ENCODE measurements around the gene FHOD3.

FHOD3 gene

DNA sequence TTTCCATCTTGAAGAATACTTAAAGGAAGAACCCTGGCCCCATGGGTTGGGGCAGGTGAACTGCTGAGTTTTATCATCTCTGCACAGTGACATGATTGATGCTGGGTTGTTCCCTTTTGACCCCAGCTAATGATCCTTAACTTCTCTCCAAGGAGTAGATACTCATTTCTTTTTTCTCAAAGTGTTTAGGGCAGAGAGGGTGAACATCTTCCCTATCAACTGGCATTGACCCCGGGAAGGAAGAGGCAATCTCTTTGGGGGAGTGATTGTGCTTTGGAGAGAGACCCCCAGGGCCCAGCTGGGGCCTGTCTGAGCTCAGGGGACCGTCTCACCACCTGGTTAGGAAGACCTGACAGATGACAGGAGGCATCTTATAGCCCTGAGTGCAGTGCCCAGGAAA lies 190.6 kb downstream of the FHOD3 start:
- no peak for DNase-seq

DNA sequence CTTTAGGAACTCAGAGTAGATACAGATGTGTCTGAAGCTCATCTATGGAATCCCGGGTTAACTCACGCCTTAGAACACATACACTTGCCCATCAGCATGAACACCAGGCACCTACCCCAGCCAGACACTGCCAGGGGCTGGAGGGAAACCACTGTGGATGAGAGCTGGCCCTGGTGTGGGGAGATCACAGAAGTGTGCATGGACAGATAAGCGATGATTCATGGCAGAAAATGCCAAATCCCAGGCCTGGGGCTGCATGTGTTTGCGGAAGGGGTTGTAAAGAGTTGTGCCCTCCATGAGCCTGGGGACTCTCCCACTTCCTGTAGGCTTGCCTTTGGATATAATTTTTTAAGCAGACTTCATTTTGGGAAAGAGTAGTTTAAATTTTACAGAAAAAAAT lies 193.4 kb downstream of the FHOD3 start:
- DNase-seq = no peak

DNA sequence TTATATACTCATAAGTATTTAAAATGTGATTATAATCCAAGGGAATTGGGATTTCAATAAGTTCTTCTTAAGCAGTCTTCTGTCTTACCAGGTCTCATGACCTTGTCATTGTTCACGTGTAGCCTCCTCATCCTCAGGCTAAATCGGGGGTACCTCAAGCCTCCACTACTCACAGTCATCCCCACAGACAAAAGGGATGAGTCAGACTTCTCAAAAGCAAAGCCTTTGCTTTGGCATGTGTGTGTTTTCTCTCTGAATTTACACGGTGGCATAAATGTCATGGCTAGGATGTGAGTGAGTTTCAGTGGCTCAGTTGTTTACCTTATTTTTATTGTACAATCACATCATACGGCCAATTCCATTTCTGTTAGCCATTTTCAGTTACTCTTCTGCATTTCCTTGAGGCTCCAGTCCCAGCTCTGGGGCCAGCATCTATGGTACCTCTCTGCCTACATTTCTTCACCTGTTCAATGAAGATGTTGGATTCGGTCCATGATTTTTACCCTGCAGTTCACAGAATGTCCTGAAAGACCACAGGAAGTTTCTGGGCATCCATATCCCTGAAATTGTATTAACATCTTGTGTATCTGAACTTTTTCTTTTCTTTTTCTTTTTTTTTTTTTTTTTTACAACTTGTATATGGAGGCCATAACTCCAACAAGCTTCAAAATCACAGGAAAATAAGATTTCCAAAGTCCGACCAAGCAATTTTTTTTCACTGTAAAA lies 195.3 kb downstream of the FHOD3 start:
- DNase-seq = no peak

DNA sequence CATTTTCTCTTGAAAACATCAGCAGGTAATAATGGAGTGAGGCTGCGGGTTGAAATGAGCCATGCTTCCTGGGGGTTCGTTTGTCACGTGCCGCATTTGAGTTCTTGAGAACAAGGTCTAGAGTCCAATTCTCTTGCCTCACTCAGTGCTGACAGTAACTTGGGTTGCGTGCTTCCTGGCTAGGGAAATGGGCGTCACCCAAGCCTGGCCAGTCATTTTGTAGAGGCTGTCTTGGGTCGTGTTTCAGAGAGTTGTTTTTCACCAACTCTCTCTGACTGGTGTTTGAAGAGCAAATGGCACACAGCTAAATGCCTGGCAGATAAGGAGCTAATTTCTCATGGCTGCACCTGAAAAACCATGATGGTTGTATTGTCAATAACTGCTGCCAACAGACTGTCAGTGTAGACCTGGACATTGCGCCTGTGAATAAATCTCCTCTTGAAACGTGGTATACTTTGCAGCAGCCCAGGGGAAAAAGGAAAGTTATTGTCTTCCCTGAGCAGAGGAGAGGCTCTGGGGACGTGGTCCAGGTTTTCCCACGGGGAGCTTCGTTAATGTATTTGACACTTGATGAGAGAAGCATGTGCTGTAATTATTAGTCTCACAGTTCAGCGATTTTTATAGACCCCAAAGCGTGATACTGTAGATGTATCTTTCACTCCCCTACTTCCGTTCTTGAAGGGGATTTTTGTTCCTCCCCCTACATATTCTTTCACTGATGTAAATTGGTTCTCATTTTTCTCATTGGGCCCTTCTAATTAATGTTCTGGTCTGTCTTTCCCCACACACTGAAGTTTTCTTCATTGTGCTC lies 196.0 kb downstream of the FHOD3 start:
- no peak for DNase-seq

DNA sequence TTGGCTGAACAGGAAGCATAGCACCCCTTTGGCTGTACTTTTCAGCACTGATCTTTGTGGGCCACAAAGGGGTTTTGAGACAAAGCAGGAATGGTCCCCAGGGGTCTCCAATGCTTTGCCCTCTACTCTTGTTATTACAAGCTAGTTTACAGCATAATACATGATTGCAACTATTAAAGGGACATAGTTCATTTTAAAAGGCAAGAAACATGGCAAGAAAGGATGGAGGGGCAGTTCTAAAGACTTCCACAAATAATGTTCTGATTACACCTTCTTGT lies 196.6 kb downstream of the FHOD3 start:
- DNase-seq = no peak

DNA sequence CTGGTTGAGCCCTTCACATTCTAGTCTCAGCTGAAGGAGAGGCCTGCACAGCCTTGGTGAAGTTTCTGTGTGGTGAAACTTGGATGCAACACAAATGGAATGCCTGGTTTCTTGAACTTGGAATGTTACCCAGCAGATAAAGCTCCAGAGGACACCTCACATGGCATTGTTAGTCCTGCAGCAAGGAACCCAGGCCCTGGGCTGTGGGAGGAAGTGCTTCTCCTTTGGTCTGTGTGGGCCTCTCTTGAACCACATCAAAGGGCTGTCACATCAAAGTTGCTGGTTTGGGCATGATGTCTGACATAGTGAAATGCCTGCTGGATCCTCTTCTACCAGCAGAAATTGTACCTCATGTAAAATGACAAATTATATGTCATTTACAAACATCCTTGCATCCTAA lies 198.5 kb downstream of the FHOD3 start:
- DNase-seq = no peak

DNA sequence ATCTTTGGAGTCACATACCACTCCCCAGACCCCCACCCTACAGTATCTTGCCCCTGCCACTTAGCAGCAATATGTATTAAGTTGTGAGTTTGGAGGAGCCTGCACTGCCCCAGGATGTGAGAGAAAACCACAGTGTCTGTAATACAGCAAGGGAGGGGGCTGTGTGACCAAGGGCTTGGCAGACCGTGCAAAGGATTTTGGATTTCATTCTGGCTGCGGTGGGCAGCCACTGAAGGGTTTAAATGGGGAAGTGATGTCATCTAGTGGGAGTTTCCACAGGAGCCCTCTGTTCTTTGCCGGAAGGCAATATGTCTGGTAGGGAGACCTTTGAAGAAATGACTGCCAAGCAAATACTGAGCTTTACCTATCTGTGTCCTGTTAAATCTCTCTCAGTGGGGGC lies 202.4 kb downstream of the FHOD3 start:
- DNase-seq = no peak

DNA sequence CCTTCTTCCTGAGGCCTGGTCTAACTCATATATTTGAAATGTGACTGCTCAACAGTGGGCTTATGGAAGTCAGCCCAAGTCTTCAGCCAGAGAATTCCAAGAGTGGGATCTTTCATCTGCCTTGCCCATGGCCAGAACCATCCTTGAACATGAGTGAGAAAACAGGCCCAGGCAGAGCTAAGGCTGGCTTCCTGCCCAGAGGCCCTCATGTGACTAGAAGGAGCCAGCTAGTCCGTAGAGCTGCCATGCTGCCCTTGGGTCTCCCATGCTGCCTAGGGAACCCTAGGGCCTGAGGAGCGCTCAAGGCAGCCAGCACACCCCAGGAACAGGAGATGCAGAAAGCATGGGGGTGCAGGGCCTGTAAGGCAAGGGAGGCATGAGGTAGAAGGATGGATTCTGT lies 203.6 kb downstream of the FHOD3 start:
- no peak for DNase-seq

DNA sequence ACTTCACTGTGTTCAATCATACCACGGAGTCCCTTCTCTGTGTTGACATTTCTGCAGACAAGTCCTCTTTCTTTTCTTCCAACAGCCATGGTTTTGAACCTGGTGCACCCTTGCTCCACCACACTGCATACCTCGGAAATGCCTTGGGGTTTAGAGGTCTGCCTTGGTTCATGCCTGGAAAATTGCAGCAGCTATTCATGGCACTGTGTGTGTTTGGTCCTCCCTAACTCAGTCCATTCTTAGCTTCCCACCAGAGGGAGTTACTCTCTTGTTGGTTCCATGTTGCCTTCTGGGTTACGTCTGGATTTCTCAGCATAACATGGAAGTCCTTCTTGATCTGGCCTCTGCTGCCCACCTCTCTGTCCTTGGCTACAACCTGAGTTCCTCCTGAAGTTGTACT lies 206.0 kb downstream of the FHOD3 start:
- DNase-seq = no peak

DNA sequence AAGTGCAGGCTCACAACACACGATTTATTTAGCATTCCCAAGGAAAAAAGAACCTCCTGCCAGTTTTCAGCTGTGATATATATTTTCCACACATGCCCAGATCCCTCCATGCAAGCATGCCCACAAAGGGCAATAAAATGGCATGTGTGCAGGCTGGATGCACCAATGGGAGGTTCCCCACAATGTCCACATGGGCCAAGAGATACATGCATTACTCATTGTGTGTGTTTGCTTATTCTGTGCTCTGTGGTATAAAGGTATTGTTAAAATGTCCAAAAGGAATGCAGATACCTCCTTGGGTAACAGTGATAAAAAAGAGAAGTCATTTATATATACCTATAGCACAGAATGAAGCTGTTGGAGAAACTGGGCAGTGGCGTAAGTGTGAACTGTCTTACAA lies 207.4 kb downstream of the FHOD3 start:
- no peak for DNase-seq

DNA sequence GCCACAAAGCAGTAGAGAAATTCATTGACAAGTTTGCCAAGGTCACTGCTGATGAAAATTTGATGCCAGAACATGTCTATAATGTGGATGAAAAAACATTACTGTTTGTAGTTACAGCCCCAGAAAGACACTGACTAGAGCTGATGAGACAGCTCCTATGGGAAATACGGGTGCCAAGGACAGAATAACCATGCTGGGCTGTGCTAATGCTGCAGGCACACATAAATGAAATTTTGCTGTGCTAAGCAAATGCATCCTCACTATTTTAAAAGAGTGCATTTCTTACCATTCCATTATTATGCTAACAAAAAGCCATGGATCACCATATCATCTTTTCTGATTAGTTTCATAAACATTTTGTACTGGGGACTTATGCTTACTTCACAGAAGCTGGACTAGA lies 208.2 kb downstream of the FHOD3 start:
- DNase-seq = no peak

DNA sequence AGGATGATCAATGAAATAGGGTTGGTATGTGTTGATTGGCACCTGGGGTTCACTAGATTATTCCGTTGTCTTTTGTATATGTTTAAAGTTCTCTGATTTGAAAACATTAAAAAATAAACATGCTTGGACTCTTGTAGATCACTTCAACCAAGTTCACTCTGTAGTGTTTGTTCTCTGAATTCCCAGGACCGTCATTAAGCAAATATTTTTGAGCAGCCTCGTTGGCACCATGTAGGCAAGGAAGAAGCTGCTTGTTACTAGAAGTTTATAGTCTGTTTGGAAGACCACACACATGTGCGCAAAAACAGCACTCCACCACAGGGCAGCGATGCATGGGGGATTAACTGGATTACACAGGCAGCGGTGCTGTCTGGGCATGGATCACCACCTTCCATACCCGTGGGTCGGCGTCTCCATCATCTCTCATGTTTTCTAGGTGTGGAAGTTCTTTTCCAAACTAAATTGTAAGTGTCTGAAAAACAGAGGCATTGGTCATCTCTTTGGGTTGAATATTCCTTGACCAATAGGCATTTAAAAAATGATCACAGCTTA lies 212.2 kb downstream of the FHOD3 start:
- no peak for DNase-seq

DNA sequence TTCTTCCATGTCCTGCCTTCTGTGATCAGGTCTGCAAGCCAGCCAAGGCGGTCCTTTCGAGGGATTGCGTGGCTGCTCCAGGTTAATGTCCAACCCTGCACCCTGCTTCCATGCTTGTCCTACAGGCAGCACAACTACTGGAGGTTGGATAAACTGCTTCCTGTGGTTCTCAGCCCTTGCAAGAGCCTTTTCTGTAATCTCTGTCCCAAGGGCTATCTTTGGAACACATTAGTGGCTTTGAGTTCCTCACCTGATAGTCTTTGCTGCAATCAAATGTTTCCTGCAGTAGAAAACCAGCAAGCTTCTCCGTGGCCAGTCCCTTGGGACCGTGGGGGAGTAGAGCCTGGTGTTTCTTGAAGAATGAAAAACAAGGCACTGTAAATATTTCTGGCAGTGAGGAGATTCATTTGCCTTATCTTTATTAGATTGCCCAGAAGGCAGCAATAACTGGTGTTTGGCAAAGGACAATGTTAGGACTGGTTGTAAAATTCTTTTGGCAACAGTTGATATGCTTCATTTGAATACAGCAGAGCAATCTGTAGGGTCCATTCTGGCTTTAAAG lies 214.4 kb downstream of the FHOD3 start:
- DNase-seq = no peak

DNA sequence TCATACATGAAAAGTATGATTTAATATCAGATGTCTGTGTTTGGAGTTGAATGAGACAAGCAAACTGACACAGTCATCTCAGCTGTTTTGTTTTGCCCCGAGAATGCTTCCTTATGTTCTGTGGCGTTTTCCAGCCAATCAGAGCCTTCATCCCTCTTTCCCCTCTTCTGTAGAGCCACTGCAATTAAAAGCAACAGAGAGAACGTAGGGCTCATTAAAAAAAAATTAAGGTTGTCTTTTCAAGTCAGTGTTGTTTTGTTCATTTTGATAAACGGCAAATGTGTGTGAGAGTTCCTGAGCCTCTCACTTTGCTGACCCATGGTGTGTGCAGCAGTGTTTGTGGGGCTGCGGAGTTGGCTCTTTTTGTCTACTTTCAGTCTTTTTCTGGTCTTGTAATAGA lies 216.0 kb downstream of the FHOD3 start:
- DNase-seq = no peak

DNA sequence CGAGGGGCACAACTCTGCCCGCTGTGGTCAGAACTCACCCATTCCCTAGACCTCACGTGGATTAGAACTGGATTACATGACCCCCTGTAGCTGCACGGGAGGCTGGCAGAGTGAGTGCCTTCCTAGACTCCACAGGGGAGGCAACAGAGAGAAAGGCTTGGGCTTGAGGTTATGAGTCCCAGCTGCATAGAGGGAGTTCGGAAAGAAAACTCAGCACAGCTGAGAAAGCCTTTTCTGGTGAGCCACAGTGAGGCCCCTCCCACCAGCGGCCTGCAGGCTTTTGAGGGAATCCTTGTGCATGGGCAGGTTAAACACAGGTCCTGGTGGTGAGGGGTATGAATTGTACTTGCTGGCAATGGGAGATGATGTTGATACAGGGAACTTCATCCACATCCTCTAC lies 217.3 kb downstream of the FHOD3 start:
- no peak for DNase-seq

DNA sequence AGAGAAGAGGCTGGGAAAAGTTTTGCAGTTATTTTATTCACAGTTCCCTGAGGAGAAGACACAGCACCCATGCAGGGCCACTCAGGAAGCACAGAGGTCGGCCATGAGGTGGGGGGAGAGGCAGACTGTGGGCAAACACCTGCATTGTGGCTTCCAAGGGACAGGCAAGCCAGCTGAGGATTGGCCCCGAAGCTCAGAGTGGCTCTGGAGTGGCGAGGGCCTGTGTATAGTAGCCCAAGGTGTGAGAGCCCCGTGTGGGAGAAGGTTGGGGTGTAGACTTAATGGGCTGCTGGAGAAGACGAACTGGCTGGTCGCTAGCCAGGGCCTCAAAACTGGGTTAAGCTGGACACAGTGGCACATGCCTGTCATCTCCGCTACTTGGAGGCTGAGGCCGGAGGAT lies 218.7 kb downstream of the FHOD3 start:
- no peak for DNase-seq

DNA sequence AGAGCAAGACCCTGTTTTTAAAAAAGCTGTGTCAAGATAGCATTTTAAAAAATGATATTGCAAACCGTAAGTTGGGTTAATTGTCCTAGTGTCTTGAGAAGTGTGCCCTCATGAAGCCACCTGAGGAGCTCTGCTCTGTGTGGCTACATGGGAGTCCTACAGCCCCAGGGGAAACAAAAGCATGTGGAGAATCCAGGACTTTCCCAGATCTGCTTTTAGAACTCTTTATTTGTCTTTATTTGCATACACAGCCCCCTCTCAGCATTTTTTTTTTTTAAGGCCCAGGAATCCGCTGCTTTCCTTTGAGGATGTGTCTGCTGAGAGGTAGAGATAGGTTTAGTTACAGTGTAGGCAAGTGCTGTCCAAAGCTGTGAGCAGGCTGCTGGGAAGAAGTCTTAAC lies 219.2 kb downstream of the FHOD3 start:
- DNase-seq = no peak

DNA sequence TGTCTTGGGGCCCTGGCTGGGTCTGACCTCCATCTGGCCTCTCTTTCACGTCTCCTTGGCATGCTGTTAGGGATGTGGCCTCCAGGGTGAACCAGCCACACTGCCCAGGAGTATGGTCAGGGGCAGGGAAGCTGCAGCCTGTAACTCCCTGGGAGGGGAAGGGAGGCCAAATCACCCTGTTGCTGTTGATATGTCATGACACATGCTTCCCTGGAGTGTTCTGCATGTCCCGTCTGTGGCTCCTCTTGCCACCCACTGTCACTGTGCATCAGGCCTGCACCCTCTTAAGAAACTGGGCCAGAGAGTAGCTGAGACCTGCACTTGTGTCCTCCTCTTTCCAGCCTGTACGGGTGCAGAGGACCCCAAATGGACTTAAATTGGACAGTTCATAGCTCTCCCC lies 221.3 kb downstream of the FHOD3 start:
- no peak for DNase-seq

DNA sequence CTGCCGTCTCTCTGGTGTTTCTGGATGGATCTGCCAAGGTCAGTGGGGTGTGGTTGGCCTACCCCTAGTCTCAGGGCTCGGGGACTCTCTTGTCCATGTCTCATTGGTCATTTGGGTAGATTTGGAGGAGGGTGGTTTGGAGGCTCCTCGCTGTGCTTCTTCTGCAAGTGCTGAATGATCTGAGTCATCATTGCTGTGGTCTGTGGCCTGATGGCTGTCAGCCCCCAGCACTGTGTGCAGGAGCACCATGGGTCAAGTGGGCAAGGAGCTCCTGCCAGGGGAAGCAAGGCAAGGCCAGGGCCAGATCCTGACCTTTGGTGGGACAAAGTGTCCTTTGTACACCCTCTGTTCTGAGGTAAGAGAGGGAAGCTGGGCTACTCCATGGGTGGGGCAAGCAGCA lies 221.8 kb downstream of the FHOD3 start:
- DNase-seq = peak; percentile 41

DNA sequence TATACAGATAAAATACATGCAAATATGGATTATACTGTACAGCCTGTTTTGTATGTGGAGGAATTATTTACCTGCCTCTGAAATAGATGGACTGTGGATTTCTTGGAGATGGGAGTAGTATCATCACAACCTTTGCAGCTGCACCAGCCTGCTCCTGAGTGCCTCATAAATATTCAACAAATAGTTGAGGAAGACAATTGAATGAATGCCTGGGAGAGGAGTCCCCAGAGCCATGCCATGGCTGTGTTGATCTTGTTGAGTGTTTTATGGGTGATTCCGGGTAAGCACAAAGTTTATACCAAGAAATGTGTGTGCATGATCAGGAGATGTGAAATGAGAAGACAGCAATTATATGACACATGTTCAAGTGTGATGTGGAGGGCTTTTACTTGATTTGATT lies 225.0 kb downstream of the FHOD3 start:
- DNase-seq = no peak

DNA sequence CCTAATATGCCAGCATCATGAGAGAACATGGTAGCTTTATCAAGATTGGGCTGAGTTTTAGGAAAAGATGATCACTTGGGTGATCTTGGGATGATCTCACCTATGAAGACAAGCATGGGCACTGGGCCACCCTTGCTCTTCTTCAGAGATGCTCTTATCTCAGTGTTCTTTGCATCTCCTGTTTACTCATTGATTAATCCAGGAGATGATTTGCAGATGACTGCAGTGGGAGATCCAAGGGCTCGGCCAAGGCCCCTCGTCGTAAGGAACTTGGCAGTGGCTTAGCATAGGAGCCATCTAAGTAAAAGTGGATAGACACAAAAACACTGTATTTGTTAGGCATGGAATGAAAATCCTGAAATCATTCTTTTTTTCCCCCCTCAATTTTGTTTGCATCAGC lies 228.4 kb downstream of the FHOD3 start:
- DNase-seq = no peak

DNA sequence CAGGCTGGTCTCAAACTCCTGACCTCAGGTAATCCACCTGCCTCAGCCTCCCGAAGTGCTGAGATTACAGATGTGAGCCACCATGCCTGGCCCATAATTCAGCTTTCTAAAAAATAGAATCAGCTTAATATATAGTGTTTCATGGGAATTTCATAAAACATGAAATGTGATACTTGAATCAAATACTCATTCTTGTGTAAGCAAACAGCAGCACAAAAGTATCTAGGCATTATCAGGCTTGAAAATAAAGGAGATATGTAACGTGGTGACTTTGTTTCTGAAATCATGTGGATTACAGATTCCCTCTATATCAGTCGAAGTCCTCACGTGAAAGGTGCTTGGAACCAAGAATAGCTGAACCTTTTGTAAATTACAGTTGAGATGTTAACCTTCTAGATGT lies 229.1 kb downstream of the FHOD3 start:
- no peak for DNase-seq

DNA sequence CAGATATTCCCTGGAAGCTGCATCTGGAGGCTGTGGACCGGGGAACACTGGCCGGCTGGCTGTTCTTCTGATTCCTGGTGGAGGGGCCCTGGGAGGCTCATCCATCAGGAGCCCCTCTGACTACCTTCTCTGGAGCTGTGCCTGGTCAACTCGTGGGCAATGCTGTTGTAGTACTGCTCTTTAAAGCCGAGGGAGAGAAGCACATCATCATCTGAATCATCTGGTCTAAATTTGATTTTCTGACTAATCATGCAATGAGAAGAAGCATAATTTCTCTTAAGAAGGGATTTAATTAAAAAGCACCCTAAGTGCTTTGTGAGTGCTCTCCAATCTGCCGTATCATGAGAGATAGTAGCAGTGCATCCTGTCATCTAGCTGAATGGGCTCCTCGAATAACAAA lies 229.5 kb downstream of the FHOD3 start:
- DNase-seq = no peak
